HepG2 (cell line): ENCODE data around the gene ZBTB46. TPM values are rescaled to one million over a fixed set of nuclear protein-coding genes. Genes with fewer than 3 reads are reported as not detected.

Experiments used
- AGO1 ChIP-seq: fragments of 200-400 bp; formaldehyde crosslinking; IDR thresholded peaks from 2 replicates; pipeline ENCODE4 v1.6.1; 2017; ENCODE audit warnings: mild to moderate bottlenecking, low read depth, low read length, moderate library complexity; ENCODE audit not compliant: poor library complexity, severe bottlenecking
- AGO2 ChIP-seq: fragments of 200-400 bp; formaldehyde crosslinking; optimal IDR thresholded peaks from 2 replicates; pipeline ENCODE3; 2017; ENCODE audit warnings: mild to moderate bottlenecking, low read depth, low read length, moderate library complexity
- ATF5 ChIP-seq: sonication (generic); formaldehyde crosslinking; IDR thresholded peaks from 2 replicates; pipeline ENCODE4 v1.4.0; 2020; ENCODE audit warnings: mild to moderate bottlenecking, low read depth, missing genetic modification reagents
- IKZF4 ChIP-seq: sonication (generic); formaldehyde crosslinking; IDR thresholded peaks from 2 replicates; pipeline ENCODE4 v1.5.1; 2020; ENCODE audit warnings: borderline replicate concordance, mild to moderate bottlenecking, low read depth, missing genetic modification reagents; ENCODE audit errors: not compliant biosample characterization
- MTERF4 ChIP-seq: sonication (generic); formaldehyde crosslinking; IDR thresholded peaks from 2 replicates; pipeline ENCODE4 v1.8.0; 2023; ENCODE audit warnings: mild to moderate bottlenecking, missing genetic modification reagents
- MXD4 ChIP-seq: IDR thresholded peaks from 2 replicates; pipeline ENCODE4 v1.6.1; 2016; ENCODE audit warnings: mild to moderate bottlenecking, missing biosample characterization, missing genetic modification reagents
- NCOR1 ChIP-seq: fragments of 200-600 bp; sonication (generic); IDR thresholded peaks from 2 replicates; pipeline ENCODE4 v1.7.0; 2017; ENCODE audit warnings: antibody characterized with exemption, low read length, borderline replicate concordance
- SRSF1 ChIP-seq: fragments of 200-400 bp; formaldehyde crosslinking; optimal IDR thresholded peaks from 2 replicates; pipeline ENCODE3; 2017; ENCODE audit warnings: mild to moderate bottlenecking, low read depth, low read length, moderate library complexity
- STAG1 ChIP-seq: sonication (generic); formaldehyde crosslinking; IDR thresholded peaks from 2 replicates; pipeline ENCODE4 v1.4.0; 2020; ENCODE audit warnings: missing genetic modification reagents
- TBX2 ChIP-seq: sonication (generic); formaldehyde crosslinking; IDR thresholded peaks from 2 replicates; pipeline ENCODE4 v1.5.0; 2020; ENCODE audit warnings: missing genetic modification reagents, mild to moderate bottlenecking, borderline replicate concordance
- UBTF ChIP-seq: sonication (generic); formaldehyde crosslinking; IDR thresholded peaks from 2 replicates; pipeline ENCODE4 v1.4.0; 2020; ENCODE audit warnings: mild to moderate bottlenecking, missing genetic modification reagents
- ZMYM2 ChIP-seq: sonication (generic); formaldehyde crosslinking; IDR thresholded peaks from 2 replicates; pipeline ENCODE4 v1.8.0; 2022; ENCODE audit warnings: mild to moderate bottlenecking, missing genetic modification reagents
- ZNF124 ChIP-seq: sonication (generic); formaldehyde crosslinking; IDR thresholded peaks from 2 replicates; pipeline ENCODE4 v1.4.0; 2020; ENCODE audit warnings: missing genetic modification reagents
- ZNF552 ChIP-seq: sonication (generic); formaldehyde crosslinking; IDR thresholded peaks from 2 replicates; pipeline ENCODE4 v1.9.0; 2022; ENCODE audit warnings: missing genetic modification reagents, mild to moderate bottlenecking, borderline replicate concordance
- ZNF605 ChIP-seq: sonication (generic); formaldehyde crosslinking; IDR thresholded peaks from 2 replicates; pipeline ENCODE4 v1.8.0; 2022; ENCODE audit warnings: mild to moderate bottlenecking, missing genetic modification reagents
- ZNF772 ChIP-seq: sonication (generic); formaldehyde crosslinking; IDR thresholded peaks from 2 replicates; pipeline ENCODE4 v1.5.0; 2020; ENCODE audit warnings: mild to moderate bottlenecking, missing genetic modification reagents
- ZNF879 ChIP-seq: sonication (generic); formaldehyde crosslinking; IDR thresholded peaks from 2 replicates; pipeline ENCODE4 v1.8.1; 2023; ENCODE audit warnings: missing genetic modification reagents
- polyA plus RNA-seq, 8 experiments: library from polyadenylated mRNA; depleted of rRNA in 3 of 8; stranded (reverse) in 7 of 8; unstranded in 1 of 8; fragments of >200 nt; fragmentation: Illumina TruSeq in 4 of 8; extraction: Trizol in 4 of 8; gene quantifications; 2 replicates each; pipeline versions ENCODE4 v1.2.1 to v1.2.3, GENCODE V29; 2011 to 2016; ENCODE audit warnings: low read depth in 4 of 8, missing spikeins in 1 of 8, mixed read lengths in 1 of 8; ENCODE audit not compliant: insufficient read depth in 1 of 8
- total RNA-seq, 5 experiments: library from RNA; depleted of rRNA; stranded (reverse); fragments of >200 nt; fragmentation: Illumina TruSeq; extraction: Trizol; gene quantifications; 2 replicates each; pipeline ENCODE4 v1.2.3, GENCODE V29; 2016; ENCODE audit warnings: low read depth in 1 of 5

ZBTB46 gene
- total and polyA plus RNA-seq, 2 of the 13 experiments (the other 11 are each of a cell fraction or from before 2014, with no cell fraction given): 1.6 to 13.5 TPM

GRCh38 chr20:63745961-63746731 is 84.9 kb downstream of the ZBTB46 start (continued):
- peak; percentile 32 for TF ChIP-seq IKZF4
- no peak for TF ChIP-seq ZNF772 (CRISPR knock-in tag)
- 0 out of 2 replicates have a peak, but pooled peaks have one; percentile 4 for TF ChIP-seq MXD4 (CRISPR knock-in tag)
- TF ChIP-seq ZNF879 (CRISPR knock-in tag): no peak
- peak; percentile 20 for TF ChIP-seq SRSF1
- TF ChIP-seq AGO1: peak; percentile 94
- TF ChIP-seq ZNF552 (CRISPR knock-in tag): peak; percentile 25; the same call in 1 of the 2 replicates
- TF ChIP-seq STAG1: peak; percentile 22; the same call in 1 of the 2 replicates
- peak; percentile 99 for TF ChIP-seq AGO2
- TF ChIP-seq TBX2 (CRISPR knock-in tag): 0 out of 2 replicates have a peak, but pooled peaks have one; percentile 33
- TF ChIP-seq NCOR1: 0 out of 2 replicates have a peak, but pooled peaks have one; percentile 17
- TF ChIP-seq MTERF4 (CRISPR knock-in tag): no peak
- TF ChIP-seq ATF5 (CRISPR knock-in tag): no peak
- 0 out of 2 replicates have a peak, but pooled peaks have one; percentile 31 for TF ChIP-seq ZMYM2 (CRISPR knock-in tag)
- peak; percentile 40; the same call in 1 of the 2 replicates for TF ChIP-seq UBTF (CRISPR knock-in tag)
- no peak for TF ChIP-seq ZNF124 (CRISPR knock-in tag)
- no peak for TF ChIP-seq ZNF605 (CRISPR knock-in tag)
